HepG2 (cell line): Measurements from ENCODE around the gene PIK3CA. TPM values are rescaled to one million over a fixed set of nuclear protein-coding genes. Genes with fewer than 3 reads are reported as not detected.
A peak's percentile ranks its signal among the peaks of the same experiment; 100 is the strongest.

ENCODE experiments used
- HHEX ChIP-seq: IDR thresholded peaks from 2 replicates; pipeline ENCODE4 v1.6.1; 2016; ENCODE audit warnings: control low read depth
- HNRNPK ChIP-seq: fragments of 200-400 bp; formaldehyde crosslinking; IDR thresholded peaks from 2 replicates; pipeline ENCODE4 v1.6.1; 2018; ENCODE audit warnings: low read length, low read depth, moderate library complexity, mild to moderate bottlenecking; ENCODE audit not compliant: poor library complexity, severe bottlenecking
- SP140L ChIP-seq: sonication (generic); formaldehyde crosslinking; IDR thresholded peaks from 2 replicates; pipeline ENCODE4 v1.4.0; 2020; ENCODE audit warnings: missing genetic modification reagents, borderline replicate concordance
- ZNF616 ChIP-seq: sonication (generic); formaldehyde crosslinking; IDR thresholded peaks from 2 replicates; pipeline ENCODE4 v1.5.0; 2020; ENCODE audit warnings: low read depth, mild to moderate bottlenecking, missing genetic modification reagents
- ZNF768 ChIP-seq: sonication (generic); formaldehyde crosslinking; IDR thresholded peaks from 2 replicates; pipeline ENCODE4 v1.4.0; 2020; ENCODE audit warnings: missing genetic modification reagents
- ZNF775 ChIP-seq: sonication (generic); formaldehyde crosslinking; IDR thresholded peaks from 2 replicates; pipeline ENCODE4 v1.4.0; 2020; ENCODE audit warnings: missing genetic modification reagents, mild to moderate bottlenecking, moderate library complexity, borderline replicate concordance
- ZSCAN30 ChIP-seq: sonication (generic); formaldehyde crosslinking; IDR thresholded peaks from 2 replicates; pipeline ENCODE4 v1.5.0; 2020; ENCODE audit warnings: mild to moderate bottlenecking, missing genetic modification reagents
- polyA plus RNA-seq, 8 experiments: library from polyadenylated mRNA; depleted of rRNA in 3 of 8; stranded (reverse) in 7 of 8; unstranded in 1 of 8; fragments of >200 nt; fragmentation: Illumina TruSeq in 4 of 8; extraction: Trizol in 4 of 8; gene quantifications; 2 replicates each; pipeline versions ENCODE4 v1.2.1 to v1.2.3, GENCODE V29; 2011 to 2016; ENCODE audit warnings: low read depth in 4 of 8, missing spikeins in 1 of 8, mixed read lengths in 1 of 8; ENCODE audit not compliant: insufficient read depth in 1 of 8
- total RNA-seq, 5 experiments: library from RNA; depleted of rRNA; stranded (reverse); fragments of >200 nt; fragmentation: Illumina TruSeq; extraction: Trizol; gene quantifications; 2 replicates each; pipeline ENCODE4 v1.2.3, GENCODE V29; 2016; ENCODE audit warnings: low read depth in 1 of 5
- TF ChIP-seq, protein P1 (sequence below): sonication (generic); formaldehyde crosslinking; IDR thresholded peaks from 2 replicates; pipeline ENCODE4 v1.9.0; 2021; ENCODE audit warnings: missing genetic modification reagents, borderline replicate concordance
- TF ChIP-seq, protein P2 (sequence below): sonication (generic); formaldehyde crosslinking; IDR thresholded peaks from 2 replicates; pipeline ENCODE4 v1.5.1; 2020; ENCODE audit warnings: mild to moderate bottlenecking, moderate library complexity, missing genetic modification reagents
- TF ChIP-seq, protein P3 (sequence below): sonication (generic); formaldehyde crosslinking; IDR thresholded peaks from 2 replicates; pipeline ENCODE4 v1.4.0; 2020; ENCODE audit warnings: missing genetic modification reagents
- TF ChIP-seq, protein P4 (sequence below): sonication (generic); formaldehyde crosslinking; IDR thresholded peaks from 2 replicates; pipeline ENCODE4 v1.5.0; 2020; ENCODE audit warnings: mild to moderate bottlenecking, missing genetic modification reagents, borderline replicate concordance
- TF ChIP-seq, protein P5 (sequence below): sonication (generic); formaldehyde crosslinking; IDR thresholded peaks from 2 replicates; pipeline ENCODE4 v1.4.0; 2020; ENCODE audit warnings: mild to moderate bottlenecking, missing genetic modification reagents

Gene PIK3CA
- total and polyA plus RNA-seq, 2 of the 13 experiments (the other 11 are each of a cell fraction or from before 2014, with no cell fraction given): 5.7 to 11.4 TPM

DNA sequence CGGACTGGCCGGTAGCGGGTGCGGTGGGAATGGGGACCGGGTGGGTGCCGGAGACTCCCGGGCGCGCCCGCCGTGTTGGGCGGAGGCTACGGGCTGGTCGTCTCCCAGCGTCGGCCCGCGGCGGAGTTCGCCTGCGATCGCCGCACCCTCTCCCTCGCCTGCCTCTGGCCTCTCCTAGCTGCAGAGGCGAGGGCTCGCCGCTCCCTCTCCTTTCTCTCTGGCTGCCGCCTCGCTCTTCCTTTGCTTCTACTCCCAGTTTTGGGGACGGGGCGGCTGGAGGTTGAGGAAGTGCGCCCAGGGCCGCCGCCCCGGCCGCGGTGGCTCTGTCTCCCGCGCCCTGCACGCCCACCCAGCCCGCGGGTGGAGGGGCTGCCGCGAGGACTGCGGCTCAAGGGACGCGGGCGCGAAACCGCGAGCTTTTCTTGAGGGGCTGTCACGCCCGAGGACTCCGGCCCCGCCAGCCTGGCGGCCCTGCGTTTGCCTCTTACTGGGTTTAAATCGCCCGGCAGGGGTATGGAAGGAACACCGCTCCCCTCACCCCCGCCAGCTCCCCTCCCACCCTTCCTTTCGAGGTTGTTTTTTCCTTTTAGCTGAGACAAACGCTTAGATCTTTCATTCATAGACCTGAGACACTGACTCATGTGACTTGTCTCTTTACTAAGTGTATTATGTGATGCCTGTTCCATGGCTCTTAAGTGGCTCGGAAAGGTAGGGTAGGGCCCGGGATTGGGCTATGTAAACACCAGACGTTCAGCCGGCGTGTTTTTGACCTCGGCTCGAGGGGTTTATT, 654 bp downstream of the PIK3CA start (continued):
- TF ChIP-seq, protein P1, sequence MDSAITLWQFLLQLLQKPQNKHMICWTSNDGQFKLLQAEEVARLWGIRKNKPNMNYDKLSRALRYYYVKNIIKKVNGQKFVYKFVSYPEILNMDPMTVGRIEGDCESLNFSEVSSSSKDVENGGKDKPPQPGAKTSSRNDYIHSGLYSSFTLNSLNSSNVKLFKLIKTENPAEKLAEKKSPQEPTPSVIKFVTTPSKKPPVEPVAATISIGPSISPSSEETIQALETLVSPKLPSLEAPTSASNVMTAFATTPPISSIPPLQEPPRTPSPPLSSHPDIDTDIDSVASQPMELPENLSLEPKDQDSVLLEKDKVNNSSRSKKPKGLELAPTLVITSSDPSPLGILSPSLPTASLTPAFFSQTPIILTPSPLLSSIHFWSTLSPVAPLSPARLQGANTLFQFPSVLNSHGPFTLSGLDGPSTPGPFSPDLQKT (CRISPR knock-in tag): no peak
- TF ChIP-seq ZNF616 (CRISPR knock-in tag): no peak
- TF ChIP-seq HNRNPK: peak; percentile 17
- TF ChIP-seq, protein P2, sequence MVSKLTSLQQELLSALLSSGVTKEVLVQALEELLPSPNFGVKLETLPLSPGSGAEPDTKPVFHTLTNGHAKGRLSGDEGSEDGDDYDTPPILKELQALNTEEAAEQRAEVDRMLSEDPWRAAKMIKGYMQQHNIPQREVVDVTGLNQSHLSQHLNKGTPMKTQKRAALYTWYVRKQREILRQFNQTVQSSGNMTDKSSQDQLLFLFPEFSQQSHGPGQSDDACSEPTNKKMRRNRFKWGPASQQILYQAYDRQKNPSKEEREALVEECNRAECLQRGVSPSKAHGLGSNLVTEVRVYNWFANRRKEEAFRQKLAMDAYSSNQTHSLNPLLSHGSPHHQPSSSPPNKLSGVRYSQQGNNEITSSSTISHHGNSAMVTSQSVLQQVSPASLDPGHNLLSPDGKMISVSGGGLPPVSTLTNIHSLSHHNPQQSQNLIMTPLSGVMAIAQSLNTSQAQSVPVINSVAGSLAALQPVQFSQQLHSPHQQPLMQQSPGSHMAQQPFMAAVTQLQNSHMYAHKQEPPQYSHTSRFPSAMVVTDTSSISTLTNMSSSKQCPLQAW: no peak
- TF ChIP-seq, protein P3, sequence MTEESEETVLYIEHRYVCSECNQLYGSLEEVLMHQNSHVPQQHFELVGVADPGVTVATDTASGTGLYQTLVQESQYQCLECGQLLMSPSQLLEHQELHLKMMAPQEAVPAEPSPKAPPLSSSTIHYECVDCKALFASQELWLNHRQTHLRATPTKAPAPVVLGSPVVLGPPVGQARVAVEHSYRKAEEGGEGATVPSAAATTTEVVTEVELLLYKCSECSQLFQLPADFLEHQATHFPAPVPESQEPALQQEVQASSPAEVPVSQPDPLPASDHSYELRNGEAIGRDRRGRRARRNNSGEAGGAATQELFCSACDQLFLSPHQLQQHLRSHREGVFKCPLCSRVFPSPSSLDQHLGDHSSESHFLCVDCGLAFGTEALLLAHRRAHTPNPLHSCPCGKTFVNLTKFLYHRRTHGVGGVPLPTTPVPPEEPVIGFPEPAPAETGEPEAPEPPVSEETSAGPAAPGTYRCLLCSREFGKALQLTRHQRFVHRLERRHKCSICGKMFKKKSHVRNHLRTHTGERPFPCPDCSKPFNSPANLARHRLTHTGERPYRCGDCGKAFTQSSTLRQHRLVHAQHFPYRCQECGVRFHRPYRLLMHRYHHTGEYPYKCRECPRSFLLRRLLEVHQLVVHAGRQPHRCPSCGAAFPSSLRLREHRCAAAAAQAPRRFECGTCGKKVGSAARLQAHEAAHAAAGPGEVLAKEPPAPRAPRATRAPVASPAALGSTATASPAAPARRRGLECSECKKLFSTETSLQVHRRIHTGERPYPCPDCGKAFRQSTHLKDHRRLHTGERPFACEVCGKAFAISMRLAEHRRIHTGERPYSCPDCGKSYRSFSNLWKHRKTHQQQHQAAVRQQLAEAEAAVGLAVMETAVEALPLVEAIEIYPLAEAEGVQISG: peak; percentile 46; the same call in 1 of the 2 replicates
- TF ChIP-seq HHEX (CRISPR knock-in tag): no peak
- no peak for TF ChIP-seq SP140L (CRISPR knock-in tag)
- TF ChIP-seq, protein P4, sequence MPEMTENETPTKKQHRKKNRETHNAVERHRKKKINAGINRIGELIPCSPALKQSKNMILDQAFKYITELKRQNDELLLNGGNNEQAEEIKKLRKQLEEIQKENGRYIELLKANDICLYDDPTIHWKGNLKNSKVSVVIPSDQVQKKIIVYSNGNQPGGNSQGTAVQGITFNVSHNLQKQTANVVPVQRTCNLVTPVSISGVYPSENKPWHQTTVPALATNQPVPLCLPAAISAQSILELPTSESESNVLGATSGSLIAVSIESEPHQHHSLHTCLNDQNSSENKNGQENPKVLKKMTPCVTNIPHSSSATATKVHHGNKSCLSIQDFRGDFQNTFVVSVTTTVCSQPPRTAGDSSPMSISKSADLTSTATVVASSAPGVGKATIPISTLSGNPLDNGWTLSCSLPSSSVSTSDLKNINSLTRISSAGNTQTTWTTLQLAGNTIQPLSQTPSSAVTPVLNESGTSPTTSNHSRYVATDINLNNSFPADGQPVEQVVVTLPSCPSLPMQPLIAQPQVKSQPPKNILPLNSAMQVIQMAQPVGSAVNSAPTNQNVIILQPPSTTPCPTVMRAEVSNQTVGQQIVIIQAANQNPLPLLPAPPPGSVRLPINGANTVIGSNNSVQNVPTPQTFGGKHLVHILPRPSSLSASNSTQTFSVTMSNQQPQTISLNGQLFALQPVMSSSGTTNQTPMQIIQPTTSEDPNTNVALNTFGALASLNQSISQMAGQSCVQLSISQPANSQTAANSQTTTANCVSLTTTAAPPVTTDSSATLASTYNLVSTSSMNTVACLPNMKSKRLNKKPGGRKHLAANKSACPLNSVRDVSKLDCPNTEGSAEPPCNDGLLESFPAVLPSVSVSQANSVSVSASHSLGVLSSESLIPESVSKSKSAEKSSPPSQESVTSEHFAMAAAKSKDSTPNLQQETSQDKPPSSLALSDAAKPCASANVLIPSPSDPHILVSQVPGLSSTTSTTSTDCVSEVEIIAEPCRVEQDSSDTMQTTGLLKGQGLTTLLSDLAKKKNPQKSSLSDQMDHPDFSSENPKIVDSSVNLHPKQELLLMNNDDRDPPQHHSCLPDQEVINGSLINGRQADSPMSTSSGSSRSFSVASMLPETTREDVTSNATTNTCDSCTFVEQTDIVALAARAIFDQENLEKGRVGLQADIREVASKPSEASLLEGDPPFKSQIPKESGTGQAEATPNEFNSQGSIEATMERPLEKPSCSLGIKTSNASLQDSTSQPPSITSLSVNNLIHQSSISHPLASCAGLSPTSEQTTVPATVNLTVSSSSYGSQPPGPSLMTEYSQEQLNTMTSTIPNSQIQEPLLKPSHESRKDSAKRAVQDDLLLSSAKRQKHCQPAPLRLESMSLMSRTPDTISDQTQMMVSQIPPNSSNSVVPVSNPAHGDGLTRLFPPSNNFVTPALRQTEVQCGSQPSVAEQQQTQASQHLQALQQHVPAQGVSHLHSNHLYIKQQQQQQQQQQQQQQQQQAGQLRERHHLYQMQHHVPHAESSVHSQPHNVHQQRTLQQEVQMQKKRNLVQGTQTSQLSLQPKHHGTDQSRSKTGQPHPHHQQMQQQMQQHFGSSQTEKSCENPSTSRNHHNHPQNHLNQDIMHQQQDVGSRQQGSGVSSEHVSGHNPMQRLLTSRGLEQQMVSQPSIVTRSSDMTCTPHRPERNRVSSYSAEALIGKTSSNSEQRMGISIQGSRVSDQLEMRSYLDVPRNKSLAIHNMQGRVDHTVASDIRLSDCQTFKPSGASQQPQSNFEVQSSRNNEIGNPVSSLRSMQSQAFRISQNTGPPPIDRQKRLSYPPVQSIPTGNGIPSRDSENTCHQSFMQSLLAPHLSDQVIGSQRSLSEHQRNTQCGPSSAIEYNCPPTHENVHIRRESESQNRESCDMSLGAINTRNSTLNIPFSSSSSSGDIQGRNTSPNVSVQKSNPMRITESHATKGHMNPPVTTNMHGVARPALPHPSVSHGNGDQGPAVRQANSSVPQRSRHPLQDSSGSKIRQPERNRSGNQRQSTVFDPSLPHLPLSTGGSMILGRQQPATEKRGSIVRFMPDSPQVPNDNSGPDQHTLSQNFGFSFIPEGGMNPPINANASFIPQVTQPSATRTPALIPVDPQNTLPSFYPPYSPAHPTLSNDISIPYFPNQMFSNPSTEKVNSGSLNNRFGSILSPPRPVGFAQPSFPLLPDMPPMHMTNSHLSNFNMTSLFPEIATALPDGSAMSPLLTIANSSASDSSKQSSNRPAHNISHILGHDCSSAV (CRISPR knock-in tag): no peak
- TF ChIP-seq ZNF775 (CRISPR knock-in tag): no peak
- TF ChIP-seq ZNF768 (CRISPR knock-in tag): no peak
- TF ChIP-seq, protein P5, sequence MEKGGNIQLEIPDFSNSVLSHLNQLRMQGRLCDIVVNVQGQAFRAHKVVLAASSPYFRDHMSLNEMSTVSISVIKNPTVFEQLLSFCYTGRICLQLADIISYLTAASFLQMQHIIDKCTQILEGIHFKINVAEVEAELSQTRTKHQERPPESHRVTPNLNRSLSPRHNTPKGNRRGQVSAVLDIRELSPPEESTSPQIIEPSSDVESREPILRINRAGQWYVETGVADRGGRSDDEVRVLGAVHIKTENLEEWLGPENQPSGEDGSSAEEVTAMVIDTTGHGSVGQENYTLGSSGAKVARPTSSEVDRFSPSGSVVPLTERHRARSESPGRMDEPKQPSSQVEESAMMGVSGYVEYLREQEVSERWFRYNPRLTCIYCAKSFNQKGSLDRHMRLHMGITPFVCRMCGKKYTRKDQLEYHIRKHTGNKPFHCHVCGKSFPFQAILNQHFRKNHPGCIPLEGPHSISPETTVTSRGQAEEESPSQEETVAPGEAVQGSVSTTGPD (CRISPR knock-in tag): no peak
- TF ChIP-seq ZSCAN30 (CRISPR knock-in tag): no peak
